PC-9 (cell line): ENCODE results near the gene SSMEM1. TPM values are rescaled to one million over a fixed set of nuclear protein-coding genes. Genes with fewer than 3 reads are reported as not detected.

ENCODE experiments used
- BruUV-seq: library from RNA; stranded (reverse); fragments of 400-500 nt; replicated peaks from 2 replicates; lab custom pipeline; 2021; lab: Mats Ljungman, UMichigan
- CTCF ChIA-PET: fragments of 300-600 bp; sonication (Branson Sonifier 250); formaldehyde crosslinking; loops from one replicate; lab custom pipeline; 2022; ENCODE audit warnings: antibody characterized with exemption; lab: Charles Lee
- POLR2A ChIA-PET: fragments of 300-600 bp; sonication (Branson Sonifier 250); formaldehyde crosslinking; loops from one replicate; lab custom pipeline; 2022; ENCODE audit warnings: antibody characterized with exemption; ENCODE audit not compliant: unreplicated experiment; lab: Charles Lee
- DNase-seq, 2 experiments: peaks; one replicate each; pipeline versions ENCODE4 v3.0.0 to v3.0.0-alpha.2; 2015 to 2022; ENCODE audit warnings: mixed read lengths in 1 of 2
- H2AFZ ChIP-seq: fragments of 200-600 bp; sonication (generic); 2 replicates; pipeline ENCODE4 v1.8.1; 2017; ENCODE audit warnings: antibody characterized with exemption
- H3F3A ChIP-seq: fragments of 200-600 bp; sonication (generic); 2 replicates; pipeline ENCODE4 v1.8.1; 2017; ENCODE audit warnings: antibody characterized with exemption, mild to moderate bottlenecking, low read depth; ENCODE audit not compliant: insufficient read depth
- H3K27ac ChIP-seq: fragments of 200-600 bp; sonication (generic); 2 replicates; pipeline ENCODE4 v1.6.1; 2016; ENCODE audit warnings: mixed run types
- H3K27me3 ChIP-seq: fragments of 200-600 bp; sonication (generic); 2 replicates; pipeline ENCODE4 v1.6.1; 2016; ENCODE audit warnings: low read depth, mixed run types; ENCODE audit not compliant: insufficient read depth
- H3K36me3 ChIP-seq: fragments of 200-600 bp; sonication (generic); 2 replicates; pipeline ENCODE4 v1.6.1; 2016; ENCODE audit warnings: low read depth, mixed run types
- H3K4me1 ChIP-seq: fragments of 200-600 bp; sonication (generic); replicated peaks from 2 replicates; pipeline ENCODE4 v1.6.1; 2016; ENCODE audit warnings: mixed run types; ENCODE audit not compliant: insufficient read depth
- H3K4me2 ChIP-seq: fragments of 200-600 bp; sonication (generic); 2 replicates; pipeline ENCODE4 v1.6.1; 2017; ENCODE audit warnings: mixed run types
- H3K4me3 ChIP-seq: fragments of 200-600 bp; sonication (generic); 2 replicates; pipeline ENCODE4 v1.6.1; 2016; ENCODE audit warnings: mixed run types
- H3K79me2 ChIP-seq: fragments of 200-600 bp; sonication (generic); 2 replicates; pipeline ENCODE4 v1.6.1; 2017; ENCODE audit warnings: low read depth, mixed run types
- H3K9me2 ChIP-seq: fragments of 200-600 bp; sonication (generic); 2 replicates; pipeline ENCODE4 v1.8.1; 2017; ENCODE audit warnings: mild to moderate bottlenecking; ENCODE audit not compliant: insufficient read depth
- H3K9me3 ChIP-seq: fragments of 200-600 bp; sonication (generic); 2 replicates; pipeline ENCODE4 v1.8.1; 2016; ENCODE audit warnings: low read depth; ENCODE audit not compliant: insufficient read depth
- H4K20me1 ChIP-seq: fragments of 200-600 bp; sonication (generic); 2 replicates; pipeline ENCODE4 v1.8.1; 2017; ENCODE audit not compliant: insufficient read depth
- EZH2 ChIP-seq: fragments of 200-600 bp; sonication (generic); IDR thresholded peaks from 2 replicates; pipeline ENCODE4 v1.8.0; 2017; ENCODE audit warnings: antibody characterized with exemption, low read depth
- intact Hi-C: fragments of 100-400 bp; cut with micrococcal nuclease; formaldehyde crosslinking; loops from one replicate; pipeline ENCODE4 v1.10.0; 2022; ENCODE audit not compliant: unreplicated experiment
- total RNA-seq: library from RNA; stranded (reverse); gene quantifications from 2 replicates; pipeline ENCODE4 v1.2.3, GENCODE V29; 2021
- TF ChIP-seq, protein P1 (sequence below): fragments of 200-600 bp; sonication (generic); conservative IDR thresholded peaks from 2 replicates; pipeline ENCODE4 v1.6.1; 2017; ENCODE audit warnings: mixed run types, antibody characterized with exemption, mild to moderate bottlenecking, moderate library complexity

SSMEM1 gene
- total RNA-seq, 1 experiment from 2014 or later: not detected

DNA sequence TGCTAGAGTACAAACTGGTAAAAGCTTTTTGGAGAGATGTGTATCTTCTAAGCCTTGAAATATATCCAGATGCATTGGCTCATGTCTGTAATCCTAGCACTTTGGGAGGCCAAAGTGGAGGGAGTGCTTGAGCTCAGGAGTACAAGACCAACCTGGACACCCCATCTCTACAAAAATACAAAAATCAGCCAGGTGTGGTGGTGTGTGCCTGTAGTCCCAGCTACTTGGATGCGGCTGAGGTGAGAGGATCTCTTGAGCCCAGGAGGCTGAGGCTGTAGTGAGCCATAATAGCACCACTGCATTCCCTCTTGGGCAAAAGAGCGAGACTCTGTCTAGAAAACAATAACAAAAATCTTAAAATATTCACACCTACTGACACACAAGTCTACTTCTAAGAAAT lies 28.0 kb upstream of the SSMEM1 start:
- no peaks in the 10 kb centered on the region for H3K27me3 ChIP-seq
- TF ChIP-seq, protein P1, sequence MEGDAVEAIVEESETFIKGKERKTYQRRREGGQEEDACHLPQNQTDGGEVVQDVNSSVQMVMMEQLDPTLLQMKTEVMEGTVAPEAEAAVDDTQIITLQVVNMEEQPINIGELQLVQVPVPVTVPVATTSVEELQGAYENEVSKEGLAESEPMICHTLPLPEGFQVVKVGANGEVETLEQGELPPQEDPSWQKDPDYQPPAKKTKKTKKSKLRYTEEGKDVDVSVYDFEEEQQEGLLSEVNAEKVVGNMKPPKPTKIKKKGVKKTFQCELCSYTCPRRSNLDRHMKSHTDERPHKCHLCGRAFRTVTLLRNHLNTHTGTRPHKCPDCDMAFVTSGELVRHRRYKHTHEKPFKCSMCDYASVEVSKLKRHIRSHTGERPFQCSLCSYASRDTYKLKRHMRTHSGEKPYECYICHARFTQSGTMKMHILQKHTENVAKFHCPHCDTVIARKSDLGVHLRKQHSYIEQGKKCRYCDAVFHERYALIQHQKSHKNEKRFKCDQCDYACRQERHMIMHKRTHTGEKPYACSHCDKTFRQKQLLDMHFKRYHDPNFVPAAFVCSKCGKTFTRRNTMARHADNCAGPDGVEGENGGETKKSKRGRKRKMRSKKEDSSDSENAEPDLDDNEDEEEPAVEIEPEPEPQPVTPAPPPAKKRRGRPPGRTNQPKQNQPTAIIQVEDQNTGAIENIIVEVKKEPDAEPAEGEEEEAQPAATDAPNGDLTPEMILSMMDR: no peak
- TF ChIP-seq EZH2: no peak
- H3F3A ChIP-seq: no peaks in the 10 kb centered on the region
- H3K4me1 ChIP-seq: no peaks in the 10 kb centered on the region
- no peaks in the 10 kb centered on the region for H4K20me1 ChIP-seq
- H3K79me2 ChIP-seq: no peaks in the 10 kb centered on the region
- intact Hi-C loops: loop anchor here (5.0 kb wide), 1 partner anchor 383 kb away; no protein-coding TSS in a partner anchor
- no peak overlapping the region for H3K4me3 ChIP-seq
- no peak for DNase-seq
- no peaks in the 10 kb centered on the region for H3K9me3 ChIP-seq
- no peak overlapping the region for H2AFZ ChIP-seq
- no peak overlapping the region for H3K27ac ChIP-seq
- BruUV-seq: no TSS peak
- peaks cover 36% of the 10 kb centered on the region for H3K36me3 ChIP-seq
- CTCF ChIA-PET: no interaction called here
- H3K9me2 ChIP-seq: no peaks in the 10 kb centered on the region
- POLR2A ChIA-PET: no interaction called here
- H3K4me2 ChIP-seq: no peak overlapping the region

DNA sequence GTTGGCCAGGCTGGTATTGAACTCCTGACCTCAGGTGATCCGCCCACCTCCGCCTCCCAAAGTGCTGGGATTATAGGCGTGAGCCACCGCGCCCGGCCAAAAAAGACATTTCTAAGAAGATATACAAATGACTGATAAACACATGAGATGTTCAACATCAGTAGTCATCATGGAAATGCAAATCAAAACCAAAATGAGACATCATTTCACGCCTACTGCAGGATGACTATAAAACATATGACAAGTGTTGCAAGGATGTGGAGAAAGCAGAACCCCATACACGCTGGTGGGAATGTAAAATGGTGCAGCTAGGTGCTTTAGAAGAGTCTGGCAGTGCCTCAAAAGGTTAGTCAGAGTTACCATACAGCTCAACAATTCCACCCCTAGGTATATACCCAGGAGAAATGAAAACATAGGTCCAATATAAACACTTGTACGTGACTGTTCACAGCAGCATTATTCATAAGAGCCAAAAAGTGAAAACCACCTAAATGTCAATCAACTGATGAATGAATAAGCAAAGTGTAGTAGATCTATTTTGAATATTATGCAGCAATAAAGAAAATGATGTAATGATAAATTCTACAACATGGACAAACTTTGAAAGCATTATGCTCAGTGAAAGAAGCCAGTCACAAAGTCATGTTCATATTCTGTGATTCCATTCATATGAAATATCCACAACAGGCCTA lies 26.9 kb upstream of the SSMEM1 start:
- CTCF ChIA-PET: interaction anchor here (0.6 kb wide), 1 partner anchor 651 kb away, joined by 4 read pairs; no protein-coding TSS in a partner anchor
- DNase-seq: no peak
- Histone ChIP-seq H3K36me3 (peaks cover 40% of the 10 kb centered on the region), H3K27ac (no peak overlapping the region), H3K9me2 (no peaks in the 10 kb centered on the region), H4K20me1 (no peaks in the 10 kb centered on the region), H3K4me1 (no peaks in the 10 kb centered on the region), H3F3A (no peaks in the 10 kb centered on the region), H3K9me3 (no peaks in the 10 kb centered on the region), H2AFZ (no peak overlapping the region), H3K4me3 (no peak overlapping the region), H3K27me3 (no peaks in the 10 kb centered on the region), H3K4me2 (no peak overlapping the region), H3K79me2 (no peaks in the 10 kb centered on the region)
- POLR2A ChIA-PET: no interaction called here
- BruUV-seq: no TSS peak
- intact Hi-C loops: loop anchor here (5.0 kb wide), 1 partner anchor 382 kb away; no protein-coding TSS in a partner anchor
- TF ChIP-seq, protein P1: no peak
- TF ChIP-seq EZH2: no peak

DNA sequence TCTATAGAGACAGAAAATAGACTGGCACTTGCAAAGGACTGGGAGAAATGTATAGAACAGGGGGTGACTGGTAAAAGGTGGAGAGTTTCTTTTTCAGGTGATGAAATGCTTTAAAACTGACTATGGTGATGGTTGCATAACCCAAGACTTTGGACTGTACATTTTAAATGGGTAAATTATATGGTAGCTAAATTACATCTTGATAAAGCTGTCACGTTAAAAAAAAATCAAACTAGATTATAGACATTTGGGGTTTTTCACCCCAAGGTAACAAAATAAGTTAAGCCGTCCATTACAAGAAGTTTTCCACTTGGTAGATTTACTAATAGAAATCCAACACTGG lies 26.4 kb upstream of the SSMEM1 start:
- CTCF ChIA-PET: interaction anchor here (0.6 kb wide), 1 partner anchor 651 kb away, joined by 4 read pairs; no protein-coding TSS in a partner anchor
- no peaks in the 10 kb centered on the region for H4K20me1 ChIP-seq
- DNase-seq: no peak
- no peak overlapping the region for H3K4me3 ChIP-seq
- no TSS peak for BruUV-seq
- H3K9me3 ChIP-seq: no peaks in the 10 kb centered on the region
- no peaks in the 10 kb centered on the region for H3K9me2 ChIP-seq
- no peaks in the 10 kb centered on the region for H3K4me1 ChIP-seq
- no peak for TF ChIP-seq EZH2
- TF ChIP-seq, protein P1: no peak
- no peaks in the 10 kb centered on the region for H3F3A ChIP-seq
- H3K27me3 ChIP-seq: no peaks in the 10 kb centered on the region
- intact Hi-C loops: loop anchor here (5.0 kb wide), 1 partner anchor 381 kb away; no protein-coding TSS in a partner anchor
- no peak overlapping the region for H3K4me2 ChIP-seq
- no peak overlapping the region for H3K27ac ChIP-seq
- POLR2A ChIA-PET: no interaction called here
- no peaks in the 10 kb centered on the region for H3K79me2 ChIP-seq
- no peak overlapping the region for H2AFZ ChIP-seq
- H3K36me3 ChIP-seq: peaks cover 42% of the 10 kb centered on the region
